IgD-negative memory B cell (primary cell): Measurements from ENCODE around the gene NOPCHAP1. TPM values are rescaled to one million over a fixed set of nuclear protein-coding genes. Genes with fewer than 3 reads are reported as not detected.
"Not testable (repeated sequence)": the region's sequence is repeated elsewhere in the genome, so short reads cannot be mapped to it uniquely, and the experiment has no call there.

Source experiments
- H3K27ac Mint-ChIP-seq, 3 donors: one replicate each; pipeline ENCODE4 v1.8.0; 2020 to 2022; ENCODE audit warnings: mild to moderate bottlenecking in 3 of 3, mixed read lengths in 3 of 3, moderate library complexity in 1 of 3
- H3K27me3 Mint-ChIP-seq: one replicate; pipeline ENCODE4 v1.8.0; 2021; ENCODE audit warnings: mixed read lengths
- H3K36me3 Mint-ChIP-seq: one replicate; pipeline ENCODE4 v1.8.0; 2020; ENCODE audit warnings: mild to moderate bottlenecking, mixed read lengths
- H3K4me1 Mint-ChIP-seq, 3 donors: one replicate each; pipeline ENCODE4 v1.8.0; 2020 to 2022; ENCODE audit warnings: mixed read lengths in 3 of 3, mild to moderate bottlenecking in 1 of 3
- H3K4me3 Mint-ChIP-seq, 4 donors: one replicate each; pipeline ENCODE4 v1.8.0; 2020 to 2022; ENCODE audit warnings: mild to moderate bottlenecking in 4 of 4, mixed read lengths in 4 of 4, moderate library complexity in 3 of 4
- H3K9me3 Mint-ChIP-seq, 3 donors: one replicate each; pipeline ENCODE4 v1.8.0; 2020 to 2021; ENCODE audit warnings: mixed read lengths in 3 of 3, mild to moderate bottlenecking in 1 of 3
- polyA plus RNA-seq: library from polyadenylated mRNA; unstranded; fragments of 300-500 nt; fragmentation: Illumina TruSeq; gene quantifications from one replicate; pipeline ENCODE4 v1.2.3, GENCODE V29; 2021

Gene NOPCHAP1
- polyA plus RNA-seq: 14.9 TPM

GRCh38 chr12:104986022-104986941 is at the start of gene NOPCHAP1:
Gene NOPCHAP1, plus strand, starts transcription at chr12:104986316. Its CDS starts 37 bp downstream, at chr12:104986353.
- Mint-ChIP-seq H3K36me3 (peaks cover 5% of the 10 kb centered on the region), H3K27ac (peak within 1 kb of the TSS in 2 of 3 donors; percentile 27 to 91), H3K9me3 (peaks cover 0 to 2% (median 0%) of the 10 kb centered on the region in 3 donors), H3K27me3 (no peaks in the 10 kb centered on the region), H3K4me1 (peaks cover 16 to 34% (median 29%) of the 10 kb centered on the region in 3 donors), H3K4me3 (peak within 1 kb of the TSS; percentile 88 to 97 (median 94))

DNA sequence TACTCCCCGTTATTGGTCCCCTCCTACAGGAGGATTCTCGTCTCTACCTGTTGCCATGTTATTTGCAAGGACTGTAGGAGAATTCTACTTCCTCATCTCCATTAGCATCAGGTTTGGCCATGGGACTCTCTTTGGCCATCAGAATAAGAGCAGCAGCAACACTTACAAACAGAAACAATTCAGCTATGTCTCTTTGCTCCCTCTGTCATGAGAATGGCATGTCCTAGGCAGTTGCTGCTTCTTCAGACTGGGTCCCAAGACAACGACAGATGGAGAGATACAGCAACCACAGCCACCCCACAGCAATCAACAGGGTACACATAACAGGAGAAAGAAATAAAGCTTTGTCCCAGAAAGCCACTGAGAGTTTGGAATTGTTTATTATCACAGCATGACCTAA is 47.7 kb upstream of the NOPCHAP1 start:
- Mint-ChIP-seq H3K9me3 (peaks cover 0 to 5% (median 0%) of the 10 kb centered on the region in 3 donors), H3K27me3 (no peaks in the 10 kb centered on the region), H3K4me3 (no peak overlapping the region), H3K27ac (no peak overlapping the region), H3K36me3 (no peaks in the 10 kb centered on the region), H3K4me1 (no peaks in the 10 kb centered on the region)

DNA sequence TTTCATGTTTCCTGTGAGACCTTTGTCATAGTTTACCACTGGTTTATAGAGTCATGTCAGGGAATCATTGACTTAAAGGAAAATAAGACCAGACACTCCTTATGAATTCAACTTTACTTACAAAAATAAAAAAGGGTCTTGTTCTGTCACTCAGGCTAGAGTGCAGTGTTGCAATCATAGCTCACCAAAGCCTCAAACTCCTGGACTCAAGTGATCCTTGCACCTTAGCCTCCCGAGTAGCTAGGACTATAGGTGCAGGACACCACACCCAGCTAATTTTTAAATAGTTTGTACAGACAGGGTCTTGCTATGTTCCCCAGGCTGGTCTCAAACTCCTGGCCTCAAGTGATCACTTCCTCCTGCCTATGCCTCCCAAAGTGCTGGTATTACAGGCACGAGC is 47.0 kb upstream of the NOPCHAP1 start:
- Mint-ChIP-seq H3K36me3 (no peaks in the 10 kb centered on the region), H3K27ac (no peak overlapping the region), H3K9me3 (peaks cover 0 to 12% (median 0%) of the 10 kb centered on the region in 3 donors), H3K27me3 (no peaks in the 10 kb centered on the region), H3K4me1 (no peaks in the 10 kb centered on the region), H3K4me3 (no peak overlapping the region)

GRCh38 chr12:104941454-104941853 is 44.7 kb upstream of the NOPCHAP1 start:
- Mint-ChIP-seq H3K9me3 (peaks cover 0 to 16% (median 0%) of the 10 kb centered on the region in 3 donors), H3K36me3 (no peaks in the 10 kb centered on the region), H3K4me1 (no peaks in the 10 kb centered on the region), H3K27ac (no peak overlapping the region), H3K4me3 (no peak overlapping the region), H3K27me3 (no peaks in the 10 kb centered on the region)

GRCh38 chr12:104942075-104942474 is 44.0 kb upstream of the NOPCHAP1 start:
- peaks cover 0 to 16% (median 0%) of the 10 kb centered on the region in 3 donors for H3K9me3 Mint-ChIP-seq
- no peaks in the 10 kb centered on the region for H3K36me3 Mint-ChIP-seq
- no peak overlapping the region for H3K27ac Mint-ChIP-seq
- no peaks in the 10 kb centered on the region for H3K27me3 Mint-ChIP-seq
- no peak overlapping the region for H3K4me3 Mint-ChIP-seq
- no peaks in the 10 kb centered on the region for H3K4me1 Mint-ChIP-seq

GRCh38 chr12:104943401-104943800 is 42.7 kb upstream of the NOPCHAP1 start:
- H3K4me3 Mint-ChIP-seq, H3K27ac Mint-ChIP-seq, H3K4me1 Mint-ChIP-seq, H3K27me3 Mint-ChIP-seq, H3K36me3 Mint-ChIP-seq: not testable (repeated sequence)
- peaks cover 0 to 16% (median 0%) of the 10 kb centered on the region in 3 donors for H3K9me3 Mint-ChIP-seq

DNA sequence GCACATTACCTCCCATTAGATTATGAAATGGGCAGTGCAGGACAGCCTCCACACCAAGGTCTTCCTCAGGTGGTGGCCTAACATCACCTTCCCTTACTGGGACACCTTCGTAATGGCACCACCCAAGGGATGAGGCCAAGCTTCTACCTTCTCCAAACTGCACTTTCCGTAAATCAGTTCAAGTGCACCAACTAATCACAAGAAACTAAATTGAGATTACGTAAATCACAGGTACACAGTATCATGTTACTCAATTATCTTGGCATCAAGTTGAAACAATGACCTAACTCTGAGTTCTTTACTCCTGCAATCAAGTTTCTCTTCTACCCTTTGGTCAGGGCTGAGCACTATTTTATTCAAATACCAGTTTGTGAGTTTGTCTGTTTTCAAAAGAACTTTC is 41.9 kb upstream of the NOPCHAP1 start:
- peaks cover 0 to 16% (median 0%) of the 10 kb centered on the region in 3 donors for H3K9me3 Mint-ChIP-seq
- H3K4me3 Mint-ChIP-seq: peak overlapping the region in 1 of 4 donors; percentile 28
- no peaks in the 10 kb centered on the region for H3K4me1 Mint-ChIP-seq
- no peaks in the 10 kb centered on the region for H3K27me3 Mint-ChIP-seq
- H3K36me3 Mint-ChIP-seq: no peaks in the 10 kb centered on the region
- no peak overlapping the region for H3K27ac Mint-ChIP-seq

DNA sequence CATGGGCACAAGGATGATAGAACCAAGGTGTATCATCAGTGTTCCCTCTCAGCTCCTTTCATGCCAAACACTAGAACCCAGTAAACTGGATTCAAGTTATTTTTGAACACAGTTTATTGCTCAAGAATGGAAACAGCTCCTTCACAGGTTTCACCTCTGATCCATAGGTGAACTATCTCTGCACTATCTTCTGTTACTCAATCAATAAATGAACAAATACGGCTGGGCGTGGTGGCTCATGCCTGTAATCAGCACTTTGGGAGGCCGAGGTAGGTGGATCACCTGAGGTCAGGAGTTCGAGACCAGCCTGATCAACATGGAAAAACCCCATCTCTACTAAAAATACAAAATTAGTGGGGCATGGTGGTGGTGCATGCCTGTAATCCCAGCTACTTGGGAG is 37.4 kb upstream of the NOPCHAP1 start:
- H3K4me3 Mint-ChIP-seq, H3K36me3 Mint-ChIP-seq, H3K9me3 Mint-ChIP-seq, H3K27ac Mint-ChIP-seq, H3K4me1 Mint-ChIP-seq, H3K27me3 Mint-ChIP-seq: not testable (repeated sequence)

GRCh38 chr12:104951759-104952509 is 34.2 kb upstream of the NOPCHAP1 start:
- H3K27ac Mint-ChIP-seq: no peak overlapping the region
- H3K4me1 Mint-ChIP-seq: no peaks in the 10 kb centered on the region
- H3K4me3 Mint-ChIP-seq: no peak overlapping the region
- H3K27me3 Mint-ChIP-seq: no peaks in the 10 kb centered on the region
- H3K36me3 Mint-ChIP-seq: peaks cover 2% of the 10 kb centered on the region
- H3K9me3 Mint-ChIP-seq: no peaks in the 10 kb centered on the region

- H3K27ac Mint-ChIP-seq: no peak overlapping the region
Observed at GRCh38 chr12:104952816-104953215, 33.3 kb upstream of the NOPCHAP1 start.

DNA sequence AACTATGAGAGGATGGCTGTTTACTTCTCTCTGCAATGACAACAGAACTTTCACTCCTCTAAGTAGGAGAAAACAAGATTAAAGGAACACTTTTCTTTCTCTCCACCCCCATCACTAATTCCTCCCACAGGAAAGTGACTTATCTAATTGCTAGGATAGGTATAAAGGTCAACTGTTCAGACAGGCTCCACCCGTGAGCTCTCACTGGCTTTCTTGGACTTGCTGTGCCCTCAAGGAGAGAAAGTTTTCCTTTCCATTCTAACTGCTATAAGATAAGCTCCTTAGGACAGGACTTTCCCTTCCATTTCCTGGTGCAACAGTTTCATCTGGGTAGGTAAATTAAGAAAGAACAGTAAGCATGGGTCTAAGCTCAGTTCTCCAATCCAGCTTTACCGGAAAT is 32.8 kb upstream of the NOPCHAP1 start:
- no peaks in the 10 kb centered on the region for H3K9me3 Mint-ChIP-seq
- H3K27me3 Mint-ChIP-seq: no peaks in the 10 kb centered on the region
- H3K36me3 Mint-ChIP-seq: peaks cover 2% of the 10 kb centered on the region
- no peak overlapping the region for H3K27ac Mint-ChIP-seq
- H3K4me1 Mint-ChIP-seq: peaks cover 3 to 6% (median 5%) of the 10 kb centered on the region in 3 donors
- H3K4me3 Mint-ChIP-seq: no peak overlapping the region

More at GRCh38 chr12:104952816-104953215, 33.3 kb upstream of the NOPCHAP1 start:
- Mint-ChIP-seq H3K4me1 (peaks cover 3 to 6% (median 5%) of the 10 kb centered on the region in 3 donors), H3K36me3 (peaks cover 2% of the 10 kb centered on the region), H3K9me3 (no peaks in the 10 kb centered on the region), H3K27me3 (no peaks in the 10 kb centered on the region), H3K4me3 (no peak overlapping the region)

DNA sequence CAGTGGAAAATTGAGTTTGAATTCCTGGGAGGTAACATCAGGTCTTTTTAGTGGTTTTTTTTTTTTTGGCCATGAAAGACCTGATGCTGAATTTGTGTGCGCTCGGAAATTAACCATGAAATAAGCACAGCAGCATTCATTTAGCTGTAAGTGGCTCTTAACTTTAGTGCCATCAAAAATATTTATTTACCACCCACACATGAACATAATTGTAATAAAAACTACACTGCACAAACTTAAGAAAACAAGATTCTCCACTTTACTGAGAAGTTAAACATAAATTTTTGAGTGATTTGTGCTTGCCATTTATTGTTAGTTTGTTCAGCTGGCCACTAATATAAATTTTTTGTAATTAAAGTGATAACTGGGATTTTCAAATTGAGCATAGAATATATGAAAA is 30.4 kb upstream of the NOPCHAP1 start:
- Mint-ChIP-seq H3K27ac (no peak overlapping the region), H3K4me3 (peak overlapping the region in 1 of 4 donors; percentile 89), H3K36me3 (peaks cover 2% of the 10 kb centered on the region), H3K27me3 (no peaks in the 10 kb centered on the region), H3K4me1 (peaks cover 18 to 22% (median 22%) of the 10 kb centered on the region in 3 donors), H3K9me3 (no peaks in the 10 kb centered on the region)

DNA sequence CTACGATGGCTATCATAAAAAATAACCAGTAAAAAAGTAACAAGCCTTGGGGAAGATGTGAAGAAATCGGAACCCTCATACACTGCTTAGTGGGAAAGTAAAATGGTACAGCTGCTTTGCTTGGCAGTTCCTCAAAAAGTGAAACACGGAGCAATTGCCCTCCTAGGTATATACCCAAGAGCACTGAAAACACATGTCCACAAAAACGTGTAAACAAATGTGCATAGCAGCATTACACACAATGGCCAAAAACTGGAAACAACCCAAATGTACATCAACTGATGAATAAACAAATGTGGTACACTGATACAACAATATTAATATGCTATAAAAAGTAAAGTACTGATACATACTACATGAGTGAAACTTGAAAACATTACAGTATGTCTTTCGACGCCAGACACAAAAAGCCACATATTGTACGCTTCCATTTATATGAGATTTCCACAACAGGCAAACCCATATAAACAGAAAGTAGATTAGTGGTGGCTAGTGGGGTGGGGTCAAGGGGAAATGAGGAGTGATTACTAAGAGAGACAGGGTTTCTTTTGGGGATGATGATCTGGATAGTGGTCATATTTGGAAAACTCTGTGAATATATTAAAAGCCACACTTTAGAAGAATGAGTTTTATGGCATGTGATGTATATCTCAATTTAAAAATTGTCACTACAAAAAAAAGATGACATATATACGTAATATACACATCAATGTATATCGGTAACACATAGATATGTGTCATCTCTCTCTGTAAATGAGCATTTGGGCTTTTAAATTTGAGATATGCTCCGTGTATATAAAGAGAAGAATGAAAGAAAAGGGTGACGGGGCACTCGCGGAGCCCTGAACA is 29.0 kb upstream of the NOPCHAP1 start:
- peak overlapping the region; percentile 87 to 94 (median 91) for H3K4me3 Mint-ChIP-seq
- no peaks in the 10 kb centered on the region for H3K27me3 Mint-ChIP-seq
- no peaks in the 10 kb centered on the region for H3K36me3 Mint-ChIP-seq
- no peaks in the 10 kb centered on the region for H3K9me3 Mint-ChIP-seq
- H3K4me1 Mint-ChIP-seq: peaks cover 18 to 22% (median 22%) of the 10 kb centered on the region in 3 donors
- peak overlapping the region; percentile 65 to 93 (median 92) for H3K27ac Mint-ChIP-seq

GRCh38 chr12:104957719-104958000 is 28.5 kb upstream of the NOPCHAP1 start:
- H3K27me3 Mint-ChIP-seq: peaks cover 2% of the 10 kb centered on the region
- H3K27ac Mint-ChIP-seq: peak overlapping the region; percentile 65 to 93 (median 92)
- H3K4me1 Mint-ChIP-seq: peaks cover 18 to 22% (median 22%) of the 10 kb centered on the region in 3 donors
- H3K4me3 Mint-ChIP-seq: peak overlapping the region; percentile 87 to 94 (median 91)
- no peaks in the 10 kb centered on the region for H3K9me3 Mint-ChIP-seq
- no peaks in the 10 kb centered on the region for H3K36me3 Mint-ChIP-seq
